Activated T-cell treated with anti-CD3 and anti-CD28 coated beads for 24 hours (primary cell): ENCODE measurements around the gene TMEM14C.

Experiments used
- DNase-seq: peaks from one replicate; pipeline ENCODE4 v3.0.0-alpha.2; 2020; ENCODE audit warnings: low read depth

TMEM14C gene

GRCh38 chr6:10722820-10723566, at the start of gene TMEM14C:
Gene TMEM14C (plus strand): TSS chr6:10723070. CDS start chr6:10724614, 1,544 bp downstream.
- peak; percentile 87 for DNase-seq

GRCh38 chr6:10676403-10676802, 46.5 kb upstream of the TMEM14C start:
- no peak for DNase-seq

- no peak for DNase-seq
Observed at GRCh38 chr6:10678456-10678855, 44.4 kb upstream of the TMEM14C start.

- no peak for DNase-seq
Observed at GRCh38 chr6:10681795-10682194, 41.1 kb upstream of the TMEM14C start.

- no peak for DNase-seq
Observed at GRCh38 chr6:10682355-10682988, 40.4 kb upstream of the TMEM14C start.

GRCh38 chr6:10684618-10685017, 38.3 kb upstream of the TMEM14C start:
- DNase-seq = no peak

GRCh38 chr6:10685092-10685915, 37.6 kb upstream of the TMEM14C start:
- DNase-seq = no peak

- no peak for DNase-seq
Observed at GRCh38 chr6:10686901-10687300, 36.0 kb upstream of the TMEM14C start.

- no peak for DNase-seq
Observed at GRCh38 chr6:10687582-10687981, 35.3 kb upstream of the TMEM14C start.

GRCh38 chr6:10690651-10691445, 32.0 kb upstream of the TMEM14C start:
- no peak for DNase-seq

GRCh38 chr6:10692965-10693538, 29.8 kb upstream of the TMEM14C start:
- no peak for DNase-seq

- peak; percentile 88 for DNase-seq
Observed at GRCh38 chr6:10694302-10695085, 28.4 kb upstream of the TMEM14C start, which contains the start of the genes C6orf52 and PAK1IP1. Gene C6orf52 (minus strand): TSS chr6:10694616. CDS start chr6:10687550, 7,066 bp downstream. Gene PAK1IP1 (plus strand): TSS chr6:10694972. CDS start chr6:10694986, 14 bp downstream.

GRCh38 chr6:10695086-10695657, 27.7 kb upstream of the TMEM14C start:
- DNase-seq = no peak

GRCh38 chr6:10696655-10697054, 26.2 kb upstream of the TMEM14C start:
- no peak for DNase-seq

- no peak for DNase-seq
Observed at GRCh38 chr6:10713962-10714361, 8.9 kb upstream of the TMEM14C start.

- peak; percentile 25 for DNase-seq
Observed at GRCh38 chr6:10719296-10719963, 3.4 kb upstream of the TMEM14C start.

- no peak for DNase-seq
Observed at GRCh38 chr6:10719964-10720264, 3.0 kb upstream of the TMEM14C start.

GRCh38 chr6:10720265-10720959, 2.5 kb upstream of the TMEM14C start:
- peak; percentile 41 for DNase-seq
